GM23338 (cell line): Measurements from ENCODE around the gene S100A16. TPM values are rescaled to one million over a fixed set of nuclear protein-coding genes. Genes with fewer than 3 reads are reported as not detected.
A peak's percentile ranks its signal among the peaks of the same experiment; 100 is the strongest.

Experiments used
- ATAC-seq: fragments of 200-7000 bp; cut with Tn5 transposase; 3 replicates; pipeline ENCODE4 v1.9.1; 2020
- DNase-seq: peaks from one replicate; pipeline ENCODE4 v3.0.0-alpha.2; 2015; ENCODE audit warnings: low spot score
- H2AFZ ChIP-seq: fragments of 200-600 bp; sonication (generic); 2 replicates; pipeline ENCODE4 v1.8.0; 2016; ENCODE audit warnings: antibody characterized with exemption, mild to moderate bottlenecking, moderate library complexity
- H3F3A ChIP-seq: fragments of 200-600 bp; sonication (generic); replicated peaks from 2 replicates; pipeline ENCODE4 v1.8.0; 2017; ENCODE audit warnings: antibody characterized with exemption, mixed run types, low read depth
- H3K27ac ChIP-seq: fragments of 200-600 bp; sonication (generic); 2 replicates; pipeline ENCODE4 v1.6.1; 2016; ENCODE audit warnings: low read depth
- H3K27me3 ChIP-seq: fragments of 200-600 bp; sonication (generic); 2 replicates; pipeline ENCODE4 v1.8.0; 2016; ENCODE audit warnings: mild to moderate bottlenecking, mixed run types, moderate library complexity; ENCODE audit not compliant: insufficient read depth
- H3K36me3 ChIP-seq: fragments of 200-600 bp; sonication (generic); 2 replicates; pipeline ENCODE4 v1.8.0; 2016; ENCODE audit warnings: mild to moderate bottlenecking; ENCODE audit not compliant: insufficient read depth
- H3K4me1 ChIP-seq: fragments of 200-600 bp; sonication (generic); 2 replicates; pipeline ENCODE4 v1.8.0; 2016; ENCODE audit warnings: mild to moderate bottlenecking, moderate library complexity; ENCODE audit not compliant: insufficient read depth
- H3K4me2 ChIP-seq: fragments of 200-600 bp; sonication (generic); 2 replicates; pipeline ENCODE4 v1.7.1; 2017; ENCODE audit warnings: mixed run types
- H3K4me3 ChIP-seq: fragments of 200-600 bp; sonication (generic); 2 replicates; pipeline ENCODE4 v1.6.1; 2016; ENCODE audit warnings: mixed run types
- H3K79me2 ChIP-seq: fragments of 200-600 bp; sonication (generic); replicated peaks from 2 replicates; pipeline ENCODE4 v1.8.0; 2017; ENCODE audit warnings: mild to moderate bottlenecking; ENCODE audit not compliant: insufficient read depth
- H3K9me2 ChIP-seq: fragments of 200-600 bp; sonication (generic); 2 replicates; pipeline ENCODE4 v1.8.0; 2017; ENCODE audit not compliant: insufficient read depth
- H4K20me1 ChIP-seq: fragments of 200-600 bp; sonication (generic); replicated peaks from 2 replicates; pipeline ENCODE4 v1.8.0; 2017; ENCODE audit warnings: mild to moderate bottlenecking; ENCODE audit not compliant: insufficient read depth
- H3K27ac Mint-ChIP-seq: 2 replicates; pipeline ENCODE4 v1.8.0; 2020; ENCODE audit warnings: inconsistent platforms, mild to moderate bottlenecking, moderate library complexity, mixed read lengths
- H3K27me3 Mint-ChIP-seq: 3 replicates; pipeline ENCODE4 v1.8.0; 2022; ENCODE audit warnings: low read depth, mild to moderate bottlenecking, moderate library complexity, mixed read lengths, inconsistent platforms; ENCODE audit not compliant: insufficient read depth, poor library complexity
- H3K36me3 Mint-ChIP-seq: 3 replicates; pipeline ENCODE4 v1.8.0; 2021; ENCODE audit warnings: low read depth, mild to moderate bottlenecking, inconsistent platforms, moderate library complexity, mixed read lengths
- H3K4me1 Mint-ChIP-seq: 3 replicates; pipeline ENCODE4 v1.8.0; 2020; ENCODE audit warnings: mild to moderate bottlenecking, inconsistent platforms, mixed read lengths
- H3K4me3 Mint-ChIP-seq: 3 replicates; pipeline ENCODE4 v1.8.0; 2021; ENCODE audit warnings: moderate library complexity, mild to moderate bottlenecking, inconsistent platforms, mixed read lengths
- H3K9me3 Mint-ChIP-seq: 3 replicates; pipeline ENCODE4 v1.8.0; 2020; ENCODE audit warnings: moderate library complexity, mild to moderate bottlenecking, inconsistent platforms, mixed read lengths
- CREB1 ChIP-seq: fragments of 250-450 bp; sonication (Bioruptor Pico); IDR thresholded peaks from 2 replicates; pipeline ENCODE4 v1.5.0; 2020; ENCODE audit warnings: low read depth, mild to moderate bottlenecking, moderate library complexity
- EZH2 ChIP-seq: fragments of 200-600 bp; sonication (generic); IDR thresholded peaks from one replicate; pipeline ENCODE4 v1.8.0; 2017; ENCODE audit warnings: antibody characterized with exemption, mild to moderate bottlenecking, low read depth; ENCODE audit not compliant: unreplicated experiment
- EZH2phosphoT487 ChIP-seq: fragments of 200-600 bp; sonication (generic); IDR thresholded peaks from one replicate; pipeline ENCODE4 v1.8.1; 2018; ENCODE audit warnings: antibody characterized with exemption; ENCODE audit not compliant: unreplicated experiment
- POLR2AphosphoS5 ChIP-seq: IDR thresholded peaks from 2 replicates; pipeline ENCODE4 v1.6.1; 2016; ENCODE audit warnings: antibody characterized with exemption, low read depth
- REST ChIP-seq: IDR thresholded peaks from one replicate; pipeline ENCODE4 v1.6.1; 2018; ENCODE audit warnings: antibody characterized with exemption; ENCODE audit not compliant: unreplicated experiment
- ZNF114 ChIP-seq: fragments of 250-450 bp; sonication (Bioruptor Pico); IDR thresholded peaks from 2 replicates; pipeline ENCODE4 v1.5.0; 2020; ENCODE audit warnings: mild to moderate bottlenecking, moderate library complexity
- ZNF331 ChIP-seq: fragments of 250-450 bp; sonication (Bioruptor Pico); IDR thresholded peaks from 2 replicates; pipeline ENCODE4 v1.5.0; 2020; ENCODE audit warnings: low read depth, mild to moderate bottlenecking, moderate library complexity
- polyA plus RNA-seq: library from polyadenylated mRNA; unstranded; fragments of >200 nt; fragmentation: Nextera tagmentation; extraction: Ambion mirVana; gene quantifications from 2 replicates; pipeline ENCODE4 v1.2.1, GENCODE V29; 2016
- total RNA-seq: library from RNA; depleted of rRNA; stranded (reverse); fragments of >200 nt; shearing (Covaris generic); gene quantifications from 2 replicates; pipeline ENCODE4 v1.2.3, GENCODE V29; 2014

S100A16 gene
- total and polyA plus RNA-seq, 2 experiments from 2014 or later = 13.0 to 20.4 TPM

- no peak overlapping the region for H3K27ac Mint-ChIP-seq
- Histone ChIP-seq H4K20me1 (peaks cover 41% of the 10 kb centered on the region), H3K9me2 (no peaks in the 10 kb centered on the region), H3K36me3 (peaks cover 73% of the 10 kb centered on the region), H3K27ac (no peak overlapping the region), H3K27me3 (no peaks in the 10 kb centered on the region), H3K4me3 (no peak overlapping the region), H3F3A (peaks cover 31% of the 10 kb centered on the region), H2AFZ (no peak overlapping the region), H3K4me1 (peaks cover 8% of the 10 kb centered on the region; the same call in 1 of the 2 replicates), H3K4me2 (no peak overlapping the region), H3K79me2 (peaks cover 72% of the 10 kb centered on the region)
- H3K4me3 Mint-ChIP-seq = no peak overlapping the region
- H3K27me3 Mint-ChIP-seq = peaks cover 10% of the 10 kb centered on the region
- ATAC-seq (no peak), DNase-seq (no peak)
- no peak for TF ChIP-seq POLR2AphosphoS5
- TF ChIP-seq EZH2phosphoT487 = no peak
- no peak for TF ChIP-seq ZNF114 (CRISPR knock-in tag)
- no peaks in the 10 kb centered on the region for H3K9me3 Mint-ChIP-seq
- peaks cover 86% of the 10 kb centered on the region for H3K36me3 Mint-ChIP-seq
- H3K4me1 Mint-ChIP-seq = peaks cover 12% of the 10 kb centered on the region
These were observed 25.3 kb upstream of the S100A16 start for GRCh38 chr1:153638261-153638660.

DNA sequence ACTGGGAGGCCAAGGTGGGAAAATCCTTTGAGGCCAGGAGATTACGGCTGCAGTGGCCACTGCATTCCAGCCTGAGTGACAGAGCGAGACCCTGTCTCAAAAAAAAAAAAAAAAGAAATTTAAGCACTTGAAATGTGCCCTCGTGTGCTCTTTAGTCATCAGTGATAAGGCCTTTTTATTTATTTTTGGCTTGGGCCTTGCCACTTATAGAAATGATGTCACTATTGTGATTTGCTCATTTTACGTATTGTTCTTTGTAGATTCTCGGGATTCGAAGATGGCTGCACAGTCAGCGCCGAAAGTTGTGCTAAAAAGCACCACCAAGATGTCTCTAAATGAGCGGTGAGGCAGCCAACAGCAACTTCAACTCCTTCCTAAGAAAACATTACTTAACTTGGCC, 23.4 kb upstream of the S100A16 start:
- TF ChIP-seq CREB1 (CRISPR knock-in tag) (no peak), ZNF331 (CRISPR knock-in tag) (no peak), EZH2 (no peak), REST (no peak)
- peaks cover 30% of the 10 kb centered on the region for H4K20me1 ChIP-seq
- H3K9me2 ChIP-seq = no peaks in the 10 kb centered on the region
- peaks cover 61% of the 10 kb centered on the region for H3K79me2 ChIP-seq
- Mint-ChIP-seq H3K36me3 (peaks cover 75% of the 10 kb centered on the region), H3K27ac (no peak overlapping the region), H3K27me3 (peaks cover 14% of the 10 kb centered on the region), H3K9me3 (no peaks in the 10 kb centered on the region), H3K4me3 (peak overlapping the region; percentile 96; the same call in 1 of the 3 replicates), H3K4me1 (peaks cover 15% of the 10 kb centered on the region)
- no peak for ATAC-seq
- peak overlapping the region; percentile 63; the same call in 1 of the 2 replicates for H3K27ac ChIP-seq
- H3K4me1 ChIP-seq = peaks cover 12% of the 10 kb centered on the region; the same call in 1 of the 2 replicates
- H3K27me3 ChIP-seq = no peaks in the 10 kb centered on the region
- no peak overlapping the region for H3K4me2 ChIP-seq
- H3F3A ChIP-seq = peaks cover 26% of the 10 kb centered on the region
- no peak overlapping the region for H2AFZ ChIP-seq
- DNase-seq = no peak
- H3K36me3 ChIP-seq = peaks cover 55% of the 10 kb centered on the region
- H3K4me3 ChIP-seq = no peak overlapping the region
